ENCODE data around the gene RC3H2.

DNA sequence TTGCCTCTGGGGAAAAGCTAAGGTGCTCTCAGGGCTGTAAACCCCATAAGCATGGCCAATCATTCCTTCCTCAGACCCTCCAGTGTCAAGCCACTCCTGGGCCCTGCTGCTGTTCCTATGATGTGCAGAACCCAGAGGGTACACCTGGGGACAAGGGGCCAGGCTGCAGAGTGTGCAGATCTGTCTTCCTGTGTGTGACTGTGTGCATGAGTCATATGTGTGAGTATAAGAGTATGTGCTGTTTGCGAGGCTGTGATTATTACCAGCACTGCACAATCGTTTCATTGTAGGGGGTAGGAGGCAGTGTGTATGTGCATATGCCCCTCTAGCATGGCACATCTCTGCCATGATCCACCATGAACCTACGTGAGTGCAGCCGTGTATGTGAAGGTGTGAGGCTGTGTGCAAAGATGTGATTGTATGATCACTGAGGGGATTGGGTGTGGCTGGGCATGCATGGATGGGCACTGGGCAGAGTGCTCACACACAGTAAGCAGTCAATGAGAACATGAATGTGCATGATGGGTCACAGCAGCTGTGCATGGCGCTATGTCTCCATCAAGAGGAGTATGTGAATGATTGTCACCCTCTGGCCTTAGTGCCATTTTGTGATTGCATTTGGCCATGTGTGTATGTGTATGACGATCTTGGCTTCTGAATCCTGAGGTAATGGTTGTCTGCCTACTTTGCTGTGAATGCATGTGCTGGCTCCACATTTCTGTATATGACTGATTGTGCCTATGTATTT is 107.7 kb downstream of the RC3H2 start:
- TF ChIP-seq, protein P1, sequence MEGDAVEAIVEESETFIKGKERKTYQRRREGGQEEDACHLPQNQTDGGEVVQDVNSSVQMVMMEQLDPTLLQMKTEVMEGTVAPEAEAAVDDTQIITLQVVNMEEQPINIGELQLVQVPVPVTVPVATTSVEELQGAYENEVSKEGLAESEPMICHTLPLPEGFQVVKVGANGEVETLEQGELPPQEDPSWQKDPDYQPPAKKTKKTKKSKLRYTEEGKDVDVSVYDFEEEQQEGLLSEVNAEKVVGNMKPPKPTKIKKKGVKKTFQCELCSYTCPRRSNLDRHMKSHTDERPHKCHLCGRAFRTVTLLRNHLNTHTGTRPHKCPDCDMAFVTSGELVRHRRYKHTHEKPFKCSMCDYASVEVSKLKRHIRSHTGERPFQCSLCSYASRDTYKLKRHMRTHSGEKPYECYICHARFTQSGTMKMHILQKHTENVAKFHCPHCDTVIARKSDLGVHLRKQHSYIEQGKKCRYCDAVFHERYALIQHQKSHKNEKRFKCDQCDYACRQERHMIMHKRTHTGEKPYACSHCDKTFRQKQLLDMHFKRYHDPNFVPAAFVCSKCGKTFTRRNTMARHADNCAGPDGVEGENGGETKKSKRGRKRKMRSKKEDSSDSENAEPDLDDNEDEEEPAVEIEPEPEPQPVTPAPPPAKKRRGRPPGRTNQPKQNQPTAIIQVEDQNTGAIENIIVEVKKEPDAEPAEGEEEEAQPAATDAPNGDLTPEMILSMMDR (IDR thresholded peaks at IDR 0.05; ENCODE audit: borderline replicate concordance, extremely low read depth, low read length, poor library complexity, severe bottlenecking) = no peak
- no peak for TF ChIP-seq EZH2 (IDR thresholded peaks at IDR 0.05; ENCODE audit: borderline replicate concordance, low read depth, low read length, severe bottlenecking)

All from DND-41 (cell line).